HCT116 (cell line): ENCODE results near the gene GLRA2. TPM values are rescaled to one million over a fixed set of nuclear protein-coding genes. Genes with fewer than 3 reads are reported as not detected.

ENCODE experiments used
- ATAC-seq: fragments of 200-7000 bp; cut with Tn5 transposase; 2 replicates; pipeline ENCODE4 v1.9.1; 2020; ENCODE audit warnings: mild to moderate bottlenecking, moderate library complexity
- BruUV-seq: library from RNA; stranded (reverse); fragments of 400-500 nt; replicated peaks from 2 replicates; lab custom pipeline; 2021; lab: Mats Ljungman, UMichigan
- CTCF ChIA-PET: fragments of 300-600 bp; sonication (Branson Sonifier 250); formaldehyde crosslinking; loops from one replicate; lab custom pipeline; 2021; ENCODE audit warnings: antibody characterized with exemption; lab: Charles Lee
- POLR2A ChIA-PET: fragments of 300-600, 350-600 bp; sonication (Branson Sonifier 250); formaldehyde crosslinking; loops from one replicate; lab custom pipeline; 2021; ENCODE audit warnings: antibody characterized with exemption; lab: Charles Lee
- RAD21 ChIA-PET, 2 experiments: fragments of 300-600 bp; sonication (Branson Sonifier 250); formaldehyde crosslinking; loops; one replicate each; lab custom pipeline; 2023; ENCODE audit warnings: low total read pairs in 2 of 2; ENCODE audit not compliant: uncharacterized antibody in 2 of 2, unreplicated experiment in 2 of 2, low non-redundant PET in 1 of 2; lab: Charles Lee
- DNase-seq: peaks from one replicate; pipeline ENCODE4 v3.0.0-alpha.2; 2010; ENCODE audit warnings: low read depth, low spot score
- H2AFZ ChIP-seq: fragments of 200-600 bp; shearing (Covaris generic), sonication (generic); 2 replicates; pipeline ENCODE4 v1.6.1; 2017; ENCODE audit warnings: low read depth, mixed run types, mixed read lengths, antibody characterized with exemption, low read length; ENCODE audit not compliant: poor library complexity, severe bottlenecking
- H3K27ac ChIP-seq: 2 replicates; pipeline ENCODE4 v1.5.1; 2012; ENCODE audit warnings: low read depth, low read length
- H3K27me3 ChIP-seq: fragments of 200-600 bp; sonication (generic); 2 replicates; pipeline ENCODE4 v1.6.1; 2016; ENCODE audit warnings: mixed run types, low read length, mixed read lengths; ENCODE audit not compliant: insufficient read depth
- H3K36me3 ChIP-seq, 2 experiments: fragments of 200-500 bp in 1 of 2; fragments of 200-600 bp in 1 of 2; sonication (Bioruptor generic) in 1 of 2; sonication (generic) in 1 of 2; 2 replicates each; pipeline versions ENCODE4 v1.5.1 to v1.6.1; 2014 to 2016; ENCODE audit warnings: low read length in 2 of 2, inconsistent platforms in 1 of 2, mixed read lengths in 1 of 2, mixed run types in 1 of 2; ENCODE audit not compliant: insufficient read depth in 2 of 2, control insufficient read depth in 1 of 2
- H3K4me1 ChIP-seq, 2 experiments: fragments of 200-600 bp in 1 of 2; sonication (generic) in 1 of 2; 2 replicates each; pipeline versions ENCODE4 v1.5.1 to v1.6.1; 2012 to 2017; ENCODE audit warnings: low read length in 2 of 2, inconsistent platforms in 1 of 2, mild to moderate bottlenecking in 1 of 2, mixed read lengths in 1 of 2, mixed run types in 1 of 2, moderate library complexity in 1 of 2; ENCODE audit not compliant: insufficient read depth in 2 of 2, control insufficient read depth in 1 of 2
- H3K4me2 ChIP-seq: fragments of 200-600 bp; sonication (generic); 2 replicates; pipeline ENCODE4 v1.6.1; 2017; ENCODE audit warnings: mixed run types, low read length, mixed read lengths
- H3K4me3 ChIP-seq, 2 experiments: fragments of 200-600 bp in 1 of 2; sonication (generic) in 1 of 2; replicated peaks in 1 of 2; 2 replicates each; pipeline ENCODE4 v1.5.1; 2011 to 2016; ENCODE audit warnings: low read length in 2 of 2, control low read depth in 1 of 2, low read depth in 1 of 2, mild to moderate bottlenecking in 1 of 2, mixed read lengths in 1 of 2, mixed run types in 1 of 2
- H3K79me2 ChIP-seq: fragments of 200-600 bp; sonication (generic); 2 replicates; pipeline ENCODE4 v1.6.1; 2017; ENCODE audit warnings: mild to moderate bottlenecking, mixed run types, low read length, moderate library complexity, mixed read lengths; ENCODE audit not compliant: insufficient read depth
- H3K9ac ChIP-seq: fragments of 200-600 bp; sonication (generic); 2 replicates; pipeline ENCODE4 v1.6.1; 2016; ENCODE audit warnings: low read length, mixed read lengths
- H3K9me2 ChIP-seq: fragments of 200-600 bp; sonication (generic), shearing (Covaris generic); 2 replicates; pipeline ENCODE4 v1.6.1; 2017; ENCODE audit warnings: mixed run types, mild to moderate bottlenecking, moderate library complexity; ENCODE audit not compliant: insufficient read depth
- H3K9me3 ChIP-seq, 2 experiments: fragments of 200-500 bp in 1 of 2; fragments of 200-600 bp in 1 of 2; sonication (Bioruptor generic) in 1 of 2; sonication (generic) in 1 of 2; 2 replicates each; pipeline ENCODE4 v1.6.1; 2014 to 2017; ENCODE audit warnings: low read length in 2 of 2, mixed read lengths in 2 of 2, inconsistent platforms in 1 of 2, low read depth in 1 of 2, mild to moderate bottlenecking in 1 of 2, mixed run types in 1 of 2, moderate library complexity in 1 of 2; ENCODE audit not compliant: control insufficient read depth in 1 of 2, insufficient read depth in 1 of 2
- H4K20me1 ChIP-seq: fragments of 200-600 bp; sonication (generic), shearing (Covaris generic); 2 replicates; pipeline ENCODE4 v1.6.1; 2017; ENCODE audit warnings: mixed run types, mild to moderate bottlenecking, moderate library complexity; ENCODE audit not compliant: insufficient read depth
- CBX3 ChIP-seq: IDR thresholded peaks from 2 replicates; pipeline ENCODE4 v1.6.1; 2012; ENCODE audit warnings: low read depth
- EZH2 ChIP-seq: fragments of 200-600 bp; sonication (generic); IDR thresholded peaks from 2 replicates; pipeline ENCODE4 v1.6.1; 2017; ENCODE audit warnings: antibody characterized with exemption, mixed run types
- POLR2A ChIP-seq: IDR thresholded peaks from 2 replicates; pipeline ENCODE4 v1.7.0; 2011; ENCODE audit warnings: borderline replicate concordance; ENCODE audit not compliant: insufficient read depth, insufficient read length; ENCODE audit errors: extremely low read depth
- ZNF274 ChIP-seq: fragments of 200-500 bp; sonication (Bioruptor generic); IDR thresholded peaks from 2 replicates; pipeline ENCODE4 v1.6.1; 2014; ENCODE audit warnings: mild to moderate bottlenecking, low read depth, low read length, inconsistent platforms
- intact Hi-C: fragments of 100-400 bp; cut with micrococcal nuclease; formaldehyde crosslinking; loops from 2 replicates; pipeline ENCODE4 v1.10.0; 2022
- total RNA-seq: library from RNA; stranded (reverse); gene quantifications from one replicate; pipeline ENCODE4 v1.2.1, GENCODE V29; 2021; ENCODE audit not compliant: unreplicated experiment
- TF ChIP-seq, protein P1 (sequence below): IDR thresholded peaks from 2 replicates; pipeline ENCODE4 v1.6.1; 2011; ENCODE audit warnings: mild to moderate bottlenecking, low read length, moderate library complexity; ENCODE audit not compliant: insufficient replicate concordance; ENCODE audit errors: extremely low read depth

The GLRA2 gene
- total RNA-seq, 1 experiment from 2014 or later = not detected

DNA sequence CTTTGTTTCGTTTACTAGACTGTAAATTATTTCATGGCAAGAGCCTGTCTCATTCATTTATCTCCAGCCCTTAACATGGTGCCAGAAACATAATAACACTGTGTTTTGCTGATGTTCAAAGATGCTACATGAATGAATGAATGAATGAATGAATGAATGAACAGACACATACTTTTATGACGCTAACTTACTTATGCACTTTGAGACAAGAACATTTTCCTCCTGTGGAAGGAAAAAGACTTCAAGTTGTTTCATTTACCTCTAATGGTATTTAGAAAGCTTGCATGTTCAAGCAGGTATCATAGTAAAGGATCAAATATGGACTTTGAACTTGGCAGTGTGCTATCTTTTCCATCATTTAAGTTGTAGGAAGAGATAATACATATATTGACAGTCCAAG lies 131.6 kb downstream of the GLRA2 start:
- RAD21 ChIA-PET = no interaction called here
- Histone ChIP-seq H3K4me2 (no peak overlapping the region), H3K9ac (no peak overlapping the region), H3K27ac (no peak overlapping the region), H3K27me3 (no peaks in the 10 kb centered on the region), H3K4me1 (no peaks in the 10 kb centered on the region), H3K9me2 (no peaks in the 10 kb centered on the region), H3K9me3 (no peaks in the 10 kb centered on the region), H3K79me2 (no peaks in the 10 kb centered on the region), H3K4me3 (no peak overlapping the region), H3K36me3 (no peaks in the 10 kb centered on the region), H4K20me1 (no peaks in the 10 kb centered on the region), H2AFZ (no peak overlapping the region)
- POLR2A ChIA-PET = no interaction called here
- DNase-seq (no peak), ATAC-seq (no peak)
- intact Hi-C loops = no loop called here
- CTCF ChIA-PET = no interaction called here
- no TSS peak for BruUV-seq
- TF ChIP-seq ZNF274 = no peak
- TF ChIP-seq CBX3 = no peak
- TF ChIP-seq, protein P1, sequence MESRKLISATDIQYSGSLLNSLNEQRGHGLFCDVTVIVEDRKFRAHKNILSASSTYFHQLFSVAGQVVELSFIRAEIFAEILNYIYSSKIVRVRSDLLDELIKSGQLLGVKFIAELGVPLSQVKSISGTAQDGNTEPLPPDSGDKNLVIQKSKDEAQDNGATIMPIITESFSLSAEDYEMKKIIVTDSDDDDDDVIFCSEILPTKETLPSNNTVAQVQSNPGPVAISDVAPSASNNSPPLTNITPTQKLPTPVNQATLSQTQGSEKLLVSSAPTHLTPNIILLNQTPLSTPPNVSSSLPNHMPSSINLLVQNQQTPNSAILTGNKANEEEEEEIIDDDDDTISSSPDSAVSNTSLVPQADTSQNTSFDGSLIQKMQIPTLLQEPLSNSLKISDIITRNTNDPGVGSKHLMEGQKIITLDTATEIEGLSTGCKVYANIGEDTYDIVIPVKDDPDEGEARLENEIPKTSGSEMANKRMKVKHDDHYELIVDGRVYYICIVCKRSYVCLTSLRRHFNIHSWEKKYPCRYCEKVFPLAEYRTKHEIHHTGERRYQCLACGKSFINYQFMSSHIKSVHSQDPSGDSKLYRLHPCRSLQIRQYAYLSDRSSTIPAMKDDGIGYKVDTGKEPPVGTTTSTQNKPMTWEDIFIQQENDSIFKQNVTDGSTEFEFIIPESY = no peak

DNA sequence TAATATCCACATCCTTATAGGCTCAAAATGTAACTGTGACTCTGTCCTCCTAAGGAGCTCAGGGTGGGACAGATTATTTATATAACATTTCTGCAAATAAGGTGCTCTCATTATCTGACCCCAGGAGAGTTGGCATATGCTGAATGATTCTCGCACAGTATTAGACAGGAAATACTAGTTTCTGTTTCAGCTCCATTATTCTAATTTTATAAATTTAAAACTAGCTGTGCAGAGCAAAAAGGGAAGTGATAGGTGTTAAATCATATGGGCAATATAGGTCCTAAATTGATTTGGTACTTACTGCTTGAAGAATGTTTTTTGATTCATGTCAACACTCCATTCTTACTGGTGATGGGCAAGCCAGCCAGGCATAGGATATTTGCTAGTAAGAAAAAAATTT lies 141.5 kb downstream of the GLRA2 start:
- CTCF ChIA-PET = no interaction called here

More for the DNA sequence above, 141.5 kb downstream of the GLRA2 start:
- Histone ChIP-seq H2AFZ (no peak overlapping the region), H3K9me3 (no peaks in the 10 kb centered on the region), H3K79me2 (no peaks in the 10 kb centered on the region), H3K27ac (no peak overlapping the region), H3K27me3 (no peaks in the 10 kb centered on the region), H3K4me3 (no peak overlapping the region), H3K4me1 (peaks cover 5 to 12% of the 10 kb centered on the region in 2 experiments; a peak in 3 of 4 replicates), H3K4me2 (no peak overlapping the region), H3K9me2 (no peaks in the 10 kb centered on the region), H3K9ac (no peak overlapping the region), H3K36me3 (no peaks in the 10 kb centered on the region), H4K20me1 (no peaks in the 10 kb centered on the region)
- ChIA-PET RAD21 (no interaction called here), POLR2A (no interaction called here)
- BruUV-seq = no TSS peak
- no peak for DNase-seq
- ATAC-seq = no peak
- intact Hi-C loops = no loop called here
- no peak for TF ChIP-seq EZH2
- no peak for TF ChIP-seq POLR2A
- TF ChIP-seq, all 23 proteins: peak for 0
